ENCODE measurements around the gene PARD3. TPM values are rescaled to one million over a fixed set of nuclear protein-coding genes. Genes with fewer than 3 reads are reported as not detected.
A peak's percentile ranks its signal among the peaks of the same experiment; 100 is the strongest.

Gene PARD3
- total RNA-seq, 1 donor from 2014 or later = 68.5 TPM

GRCh38 chr10:34587002-34587679, 228.0 kb downstream of the PARD3 start:
- no peak for DNase-seq (ENCODE audit: low read depth)

GRCh38 chr10:34585422-34586112, 229.5 kb downstream of the PARD3 start:
- DNase-seq (ENCODE audit: low read depth) = no peak

GRCh38 chr10:34584164-34584563, 230.9 kb downstream of the PARD3 start:
- no peak for DNase-seq (ENCODE audit: low read depth)

- DNase-seq (ENCODE audit: low read depth) = peak; percentile 12
Observed at GRCh38 chr10:34581801-34582532, 233.1 kb downstream of the PARD3 start.

- peak; percentile 77 for DNase-seq (ENCODE audit: low read depth)
Observed at GRCh38 chr10:34580643-34581042, 234.5 kb downstream of the PARD3 start.

GRCh38 chr10:34580214-34580613, 234.9 kb downstream of the PARD3 start:
- no peak for DNase-seq (ENCODE audit: low read depth)

GRCh38 chr10:34578468-34578867, 236.6 kb downstream of the PARD3 start:
- DNase-seq (ENCODE audit: low read depth) = no peak

GRCh38 chr10:34576797-34577196, 238.3 kb downstream of the PARD3 start:
- DNase-seq (ENCODE audit: low read depth) = no peak

GRCh38 chr10:34575882-34576281, 239.2 kb downstream of the PARD3 start:
- DNase-seq (ENCODE audit: low read depth) = no peak

GRCh38 chr10:34574353-34574934, 240.7 kb downstream of the PARD3 start:
- no peak for DNase-seq (ENCODE audit: low read depth)

- no peak for DNase-seq (ENCODE audit: low read depth)
Observed at GRCh38 chr10:34570887-34571286, 244.2 kb downstream of the PARD3 start.

- no peak for DNase-seq (ENCODE audit: low read depth)
Observed at GRCh38 chr10:34567659-34568253, 247.3 kb downstream of the PARD3 start.

GRCh38 chr10:34565934-34566333, 249.2 kb downstream of the PARD3 start:
- DNase-seq (ENCODE audit: low read depth) = peak; percentile 32

- no peak for DNase-seq (ENCODE audit: low read depth)
Observed at GRCh38 chr10:34558093-34558583, 257.0 kb downstream of the PARD3 start.

- DNase-seq (ENCODE audit: low read depth) = no peak
Observed at GRCh38 chr10:34557173-34557572, 257.9 kb downstream of the PARD3 start.

- no peak for DNase-seq (ENCODE audit: low read depth)
Observed at GRCh38 chr10:34555653-34556052, 259.4 kb downstream of the PARD3 start.

- DNase-seq (ENCODE audit: low read depth) = no peak
Observed at GRCh38 chr10:34553747-34554146, 261.3 kb downstream of the PARD3 start.

- no peak for DNase-seq (ENCODE audit: low read depth)
Observed at GRCh38 chr10:34551295-34551694, 263.8 kb downstream of the PARD3 start.

GRCh38 chr10:34549953-34550352, 265.1 kb downstream of the PARD3 start:
- DNase-seq (ENCODE audit: low read depth) = no peak

- no peak for DNase-seq (ENCODE audit: low read depth)
Observed at GRCh38 chr10:34549001-34549400, 266.1 kb downstream of the PARD3 start.

- peak; percentile 32 for DNase-seq (ENCODE audit: low read depth)
Observed at GRCh38 chr10:34548466-34548865, 266.6 kb downstream of the PARD3 start.
